WI38 (cell line): ENCODE results near the gene MYO16.

Experiments
- H3K4me3 ChIP-seq: 2 replicates; pipeline ENCODE4 v1.5.1; 2011; ENCODE audit warnings: low read depth, mild to moderate bottlenecking, control low read depth, low read length
- TF ChIP-seq, protein P1 (sequence below): IDR thresholded peaks from 2 replicates; pipeline ENCODE4 v1.5.1; 2012; ENCODE audit warnings: low read depth, mild to moderate bottlenecking, control low read depth, low read length

MYO16 gene

GRCh38 chr13:109165417-109165904, 536.0 kb downstream of the MYO16 start:
- TF ChIP-seq, protein P1, sequence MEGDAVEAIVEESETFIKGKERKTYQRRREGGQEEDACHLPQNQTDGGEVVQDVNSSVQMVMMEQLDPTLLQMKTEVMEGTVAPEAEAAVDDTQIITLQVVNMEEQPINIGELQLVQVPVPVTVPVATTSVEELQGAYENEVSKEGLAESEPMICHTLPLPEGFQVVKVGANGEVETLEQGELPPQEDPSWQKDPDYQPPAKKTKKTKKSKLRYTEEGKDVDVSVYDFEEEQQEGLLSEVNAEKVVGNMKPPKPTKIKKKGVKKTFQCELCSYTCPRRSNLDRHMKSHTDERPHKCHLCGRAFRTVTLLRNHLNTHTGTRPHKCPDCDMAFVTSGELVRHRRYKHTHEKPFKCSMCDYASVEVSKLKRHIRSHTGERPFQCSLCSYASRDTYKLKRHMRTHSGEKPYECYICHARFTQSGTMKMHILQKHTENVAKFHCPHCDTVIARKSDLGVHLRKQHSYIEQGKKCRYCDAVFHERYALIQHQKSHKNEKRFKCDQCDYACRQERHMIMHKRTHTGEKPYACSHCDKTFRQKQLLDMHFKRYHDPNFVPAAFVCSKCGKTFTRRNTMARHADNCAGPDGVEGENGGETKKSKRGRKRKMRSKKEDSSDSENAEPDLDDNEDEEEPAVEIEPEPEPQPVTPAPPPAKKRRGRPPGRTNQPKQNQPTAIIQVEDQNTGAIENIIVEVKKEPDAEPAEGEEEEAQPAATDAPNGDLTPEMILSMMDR: no peak
- H3K4me3 ChIP-seq: no peak overlapping the region

DNA sequence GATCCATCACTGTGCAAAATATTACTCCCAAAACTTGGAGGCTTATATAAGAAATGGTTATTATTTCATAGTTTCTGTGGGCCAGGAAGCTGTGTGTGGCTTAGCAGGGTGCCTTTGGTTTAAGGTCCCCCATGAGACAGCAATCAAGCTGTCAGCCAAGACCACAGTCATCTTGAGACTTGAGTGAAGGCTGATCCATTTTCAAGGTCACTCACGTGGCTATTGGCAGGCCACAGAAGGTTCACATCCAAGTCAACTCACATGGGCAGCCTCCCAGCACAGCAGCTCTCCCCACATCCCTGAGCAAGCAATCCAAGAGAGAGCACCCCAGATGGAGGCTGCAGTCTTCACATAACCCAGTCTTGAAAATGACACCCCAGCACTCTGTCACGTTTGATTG, 537.4 kb downstream of the MYO16 start:
- TF ChIP-seq, protein P1: no peak
- no peak overlapping the region for H3K4me3 ChIP-seq

GRCh38 chr13:109172136-109172535, 542.7 kb downstream of the MYO16 start:
- H3K4me3 ChIP-seq: no peak overlapping the region
- TF ChIP-seq, protein P1: no peak

DNA sequence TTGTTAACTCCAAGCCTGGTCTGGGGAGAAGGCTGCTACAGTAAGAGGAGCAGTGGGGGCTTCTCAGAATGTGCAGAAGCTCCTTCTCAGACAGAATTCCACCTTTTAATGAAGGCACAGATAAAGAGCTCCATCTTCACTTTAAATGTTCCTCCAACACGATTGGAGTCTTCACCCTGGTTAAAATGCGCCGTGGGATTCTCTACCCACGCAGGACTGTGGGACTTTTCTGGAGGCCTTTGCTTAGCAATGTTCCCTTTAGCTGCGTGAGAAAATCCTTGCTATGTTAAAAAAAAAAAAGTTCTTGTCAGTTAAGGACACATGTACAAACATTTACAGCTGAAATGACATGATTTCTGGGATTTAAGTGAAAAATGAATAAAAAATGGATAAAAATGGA, 546.3 kb downstream of the MYO16 start:
- no peak overlapping the region for H3K4me3 ChIP-seq
- TF ChIP-seq, protein P1: no peak

GRCh38 chr13:109180905-109181425, 551.6 kb downstream of the MYO16 start:
- no peak overlapping the region for H3K4me3 ChIP-seq

GRCh38 chr13:109182777-109183465, 553.5 kb downstream of the MYO16 start:
- TF ChIP-seq, protein P1: no peak
- no peak overlapping the region for H3K4me3 ChIP-seq

More at GRCh38 chr13:109180905-109181425, 551.6 kb downstream of the MYO16 start:
- TF ChIP-seq, protein P1: no peak

DNA sequence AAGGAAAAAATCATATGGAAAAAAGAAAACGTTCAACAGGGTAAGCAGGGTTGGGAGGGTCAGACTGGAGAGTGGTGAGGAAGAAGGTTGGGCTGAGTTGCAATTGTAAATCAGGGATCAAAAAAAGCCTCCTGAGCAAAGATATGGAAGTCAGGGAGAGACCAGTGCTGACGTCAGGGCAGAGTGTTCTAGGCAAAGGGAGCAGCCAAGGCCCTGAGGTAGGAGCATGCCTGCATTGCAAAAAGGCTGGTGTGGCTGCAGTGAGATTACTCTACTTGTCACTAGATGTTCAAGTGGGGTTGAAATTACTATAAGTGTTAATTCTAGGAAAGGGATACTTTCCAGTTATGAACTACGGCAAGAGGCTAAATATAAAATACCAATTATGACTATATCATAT, 562.0 kb downstream of the MYO16 start:
- TF ChIP-seq, protein P1: no peak
- no peak overlapping the region for H3K4me3 ChIP-seq
